NCI-H128 (cell line): Measurements from ENCODE around the gene FBXL16.

Source experiments
- DNase-seq: peaks from one replicate; lab custom pipeline; 2025; ENCODE audit not compliant: unreplicated experiment; lab: John Stamatoyannopoulos, UW

FBXL16 gene

DNA sequence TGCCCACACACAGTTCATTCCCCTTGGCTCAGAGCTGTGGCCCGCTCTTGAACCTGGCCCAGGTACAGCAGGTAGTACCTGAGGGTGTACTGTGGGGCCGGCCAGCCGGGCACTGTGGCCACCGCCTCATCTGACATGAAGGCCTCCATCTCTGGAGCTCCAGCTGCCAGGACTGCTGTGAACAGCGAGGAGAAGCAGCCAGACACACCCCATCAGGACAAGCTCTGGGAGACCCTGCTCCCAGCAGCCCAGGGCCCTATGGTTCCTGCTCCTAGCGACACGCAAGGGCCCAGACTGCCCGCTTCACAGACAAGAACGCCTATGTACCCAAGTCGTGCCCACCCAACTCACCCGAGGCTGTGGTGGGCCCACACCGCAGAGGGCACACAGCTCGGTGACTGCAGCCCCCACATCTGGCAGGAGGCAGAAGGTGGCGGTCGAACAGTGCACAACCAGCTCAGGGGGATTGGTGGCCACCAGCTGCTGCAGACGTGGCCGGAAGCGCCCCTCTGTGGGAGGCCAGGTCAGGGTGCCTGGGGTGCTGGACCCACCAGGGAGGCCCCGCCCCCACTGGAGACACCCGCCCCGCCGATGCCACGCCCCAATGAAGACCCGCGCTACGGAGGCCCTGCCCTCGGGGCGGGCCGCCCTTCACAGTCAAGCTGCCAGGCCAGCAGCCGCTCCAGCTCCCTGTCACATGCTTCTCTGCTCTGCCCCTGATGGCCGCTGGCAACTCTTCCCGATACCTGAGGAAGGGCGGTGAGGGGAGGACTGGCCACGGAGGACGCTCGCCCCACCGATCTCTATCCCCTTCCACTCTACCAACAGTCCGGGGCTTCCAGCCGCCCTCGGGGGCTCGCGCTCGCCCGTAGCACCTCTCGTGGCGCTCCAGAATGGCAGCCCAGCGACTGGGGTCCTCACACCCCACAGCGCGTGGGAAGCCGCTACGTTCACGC lies 26.5 kb downstream of the FBXL16 start:
- peak; percentile 28 for DNase-seq

DNA sequence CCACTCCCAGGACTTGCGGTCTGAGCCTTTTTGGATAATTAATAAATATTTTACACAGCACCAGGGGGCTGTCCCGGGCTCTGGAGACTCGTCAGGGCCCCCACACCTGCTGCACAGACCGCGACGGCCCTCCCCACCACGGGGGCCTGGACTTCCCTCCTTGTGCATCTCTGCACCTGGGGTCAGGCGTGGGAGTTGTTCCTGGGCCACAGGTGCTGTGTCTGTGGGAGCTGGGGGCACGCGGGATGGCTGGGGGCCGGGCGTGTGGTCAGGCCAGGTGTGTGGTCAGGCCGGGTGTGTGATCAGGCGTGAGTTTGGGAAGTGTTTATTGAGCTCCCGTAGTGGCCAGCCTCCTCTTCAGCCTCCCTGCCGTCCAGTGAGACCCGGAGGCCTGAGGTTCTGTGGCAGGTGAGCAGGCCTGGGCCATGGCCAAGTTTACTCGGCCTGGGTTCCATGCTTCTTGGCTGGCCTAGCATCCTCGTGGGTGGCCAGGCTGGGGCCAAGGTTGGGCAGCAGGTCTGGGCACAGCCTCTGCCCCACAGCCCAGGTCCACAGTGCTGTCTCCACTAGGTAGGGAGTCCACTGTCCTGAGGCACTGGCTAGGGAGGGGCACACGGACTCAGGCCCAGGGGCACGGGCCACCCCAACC lies 27.3 kb downstream of the FBXL16 start:
- DNase-seq, result no peak

DNA sequence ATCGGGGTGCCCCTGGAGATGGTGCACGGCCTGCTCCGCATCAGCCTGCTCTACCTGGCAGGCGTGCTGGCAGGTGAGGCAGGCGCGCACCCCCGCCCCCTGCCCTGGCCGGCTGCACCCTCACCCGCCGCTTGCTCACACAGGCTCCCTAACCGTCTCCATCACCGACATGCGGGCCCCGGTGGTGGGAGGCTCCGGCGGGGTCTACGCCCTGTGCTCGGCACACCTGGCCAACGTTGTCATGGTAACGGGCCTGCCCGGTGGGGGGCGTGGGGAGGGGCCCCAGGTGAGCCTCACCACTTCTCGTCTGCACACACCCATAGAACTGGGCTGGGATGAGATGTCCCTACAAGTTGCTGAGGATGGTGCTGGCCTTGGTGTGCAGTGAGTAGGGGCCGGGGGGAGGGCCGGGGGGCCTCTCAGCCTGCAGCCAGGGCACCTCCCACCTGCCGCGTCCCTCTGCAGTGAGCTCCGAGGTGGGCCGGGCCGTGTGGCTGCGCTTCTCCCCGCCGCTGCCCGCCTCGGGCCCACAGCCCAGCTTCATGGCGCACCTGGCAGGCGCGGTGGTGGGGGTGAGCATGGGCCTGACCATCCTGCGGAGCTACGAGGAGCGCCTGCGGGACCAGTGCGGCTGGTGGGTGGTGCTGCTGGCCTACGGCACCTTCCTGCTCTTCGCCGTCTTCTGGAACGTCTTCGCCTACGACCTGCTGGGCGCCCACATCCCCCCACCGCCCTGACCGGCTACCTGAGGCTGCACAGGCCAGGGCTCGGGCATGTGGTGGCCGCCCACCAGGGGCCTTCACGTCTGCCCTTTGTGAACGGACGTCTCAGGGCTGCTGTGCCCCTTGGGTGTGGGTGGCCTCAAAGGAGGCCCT lies 28.0 kb downstream of the FBXL16 start:
- DNase-seq, result no peak

DNA sequence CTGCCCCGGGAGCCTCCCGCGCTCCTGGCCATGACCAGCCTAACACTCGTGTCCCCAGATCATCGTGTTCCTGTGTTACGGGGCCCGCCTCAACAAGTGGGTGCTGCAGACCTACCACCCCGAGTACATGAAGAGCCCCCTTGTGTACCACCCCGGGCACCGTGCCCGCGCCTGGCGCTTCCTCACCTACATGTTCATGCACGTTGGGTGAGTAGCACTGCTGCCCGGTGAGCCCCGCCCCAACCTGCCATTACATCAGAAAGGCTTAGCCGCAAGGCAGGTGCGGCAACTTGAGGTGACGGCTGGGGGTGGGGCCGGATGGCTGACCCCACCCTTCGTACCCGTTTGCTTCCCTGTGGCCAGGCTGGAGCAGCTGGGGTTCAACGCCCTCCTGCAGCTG lies 28.7 kb downstream of the FBXL16 start:
- peak; percentile 42 for DNase-seq

DNA sequence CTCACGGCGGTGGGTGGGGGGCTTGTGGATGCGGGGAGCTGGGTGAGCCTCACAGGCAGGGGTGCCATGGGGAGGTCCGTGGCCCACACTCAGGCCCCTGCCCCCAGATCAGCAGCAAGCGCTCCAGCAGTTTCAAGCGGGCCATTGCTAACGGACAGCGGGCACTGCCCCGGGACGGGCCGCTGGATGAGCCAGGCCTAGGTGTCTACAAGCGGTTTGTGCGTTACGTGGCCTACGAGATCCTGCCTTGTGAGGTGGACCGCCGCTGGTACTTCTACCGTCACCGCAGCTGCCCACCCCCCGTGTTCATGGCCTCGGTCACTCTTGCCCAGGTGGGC lies 29.1 kb downstream of the FBXL16 start:
- DNase-seq, result no peak

DNA sequence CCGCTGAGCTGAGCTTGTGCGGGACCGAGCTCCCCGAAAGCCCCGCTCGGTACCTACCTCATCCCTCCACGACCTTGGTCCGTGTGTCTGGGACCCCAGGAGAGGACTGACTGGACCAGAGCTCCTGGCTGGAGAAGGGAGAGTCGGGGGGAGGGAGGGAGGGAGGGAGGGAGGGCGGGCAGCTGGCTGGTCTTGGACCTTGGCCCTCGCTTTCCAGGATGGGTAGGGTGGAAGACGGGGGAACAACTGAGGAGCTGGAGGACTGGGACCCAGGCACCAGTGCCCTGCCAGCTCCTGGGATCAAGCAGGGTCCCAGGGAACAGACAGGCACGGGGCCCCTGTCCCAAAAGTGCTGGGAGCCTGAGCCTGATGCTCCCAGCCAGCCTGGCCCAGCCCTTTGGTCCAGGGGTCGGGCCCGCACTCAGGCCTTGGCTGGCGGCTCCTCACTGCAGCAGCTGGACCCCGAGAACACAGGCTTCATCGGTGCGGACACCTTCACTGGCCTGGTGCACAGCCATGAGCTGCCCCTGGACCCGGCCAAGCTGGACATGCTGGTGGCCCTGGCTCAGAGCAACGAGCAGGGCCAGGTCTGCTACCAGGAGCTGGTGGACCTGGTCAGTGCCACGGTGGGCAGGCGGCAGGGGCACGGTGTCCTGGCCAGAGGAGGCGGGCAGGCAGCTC lies 29.6 kb downstream of the FBXL16 start:
- no peak for DNase-seq

DNA sequence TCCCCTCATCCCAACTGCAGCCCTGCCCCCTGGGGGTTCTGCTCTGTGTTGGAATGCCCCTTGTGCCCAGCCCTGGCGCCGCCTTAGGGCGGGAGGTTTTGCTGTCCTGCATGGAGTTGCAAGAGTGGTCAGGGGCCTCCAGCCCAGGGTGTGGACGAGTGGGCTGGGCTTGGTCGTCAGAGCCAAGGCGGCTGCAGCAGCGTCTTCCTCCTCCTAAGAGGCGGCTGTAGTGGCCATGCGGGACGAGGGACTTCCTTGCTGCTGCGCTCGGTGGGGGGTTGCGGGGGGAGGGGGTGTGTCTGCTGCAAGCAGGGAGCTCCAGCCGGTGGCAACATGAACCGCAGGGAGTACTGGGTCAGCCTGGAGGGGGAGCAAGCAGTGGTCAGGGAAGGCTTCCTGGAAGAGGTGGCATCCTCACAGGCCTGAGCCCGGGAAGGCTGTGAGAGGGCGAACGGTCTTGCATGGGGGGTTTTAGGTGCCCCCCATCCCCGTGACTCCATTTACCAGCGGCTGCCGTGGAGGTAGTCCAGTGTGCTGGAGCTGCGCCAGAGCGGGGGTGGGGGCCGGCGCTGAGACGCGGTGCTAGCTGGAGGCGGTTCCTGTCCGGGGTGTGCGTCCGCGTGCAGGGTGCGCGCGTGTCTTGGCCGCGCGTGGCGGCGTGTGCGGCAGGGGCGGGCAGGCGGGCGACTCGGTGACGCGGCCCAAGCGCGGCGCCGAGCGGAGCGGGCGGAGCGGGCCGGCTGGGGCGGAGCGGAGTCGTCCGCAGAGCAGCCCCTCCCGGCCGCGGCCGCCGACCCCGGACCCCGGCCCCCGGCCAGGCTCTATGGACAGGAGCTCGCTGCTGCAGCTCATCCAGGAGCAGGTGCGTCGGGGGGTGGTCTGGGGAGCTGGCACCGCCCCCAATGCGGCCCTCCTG lies 30.4 kb downstream of the FBXL16 start, which contains the start of gene RHBDL1:
TSS of gene RHBDL1 (plus strand) at position 704 of the 916 bp plus-strand sequence. CDS start at position 824, 120 bp downstream.
- no peak for DNase-seq

DNA sequence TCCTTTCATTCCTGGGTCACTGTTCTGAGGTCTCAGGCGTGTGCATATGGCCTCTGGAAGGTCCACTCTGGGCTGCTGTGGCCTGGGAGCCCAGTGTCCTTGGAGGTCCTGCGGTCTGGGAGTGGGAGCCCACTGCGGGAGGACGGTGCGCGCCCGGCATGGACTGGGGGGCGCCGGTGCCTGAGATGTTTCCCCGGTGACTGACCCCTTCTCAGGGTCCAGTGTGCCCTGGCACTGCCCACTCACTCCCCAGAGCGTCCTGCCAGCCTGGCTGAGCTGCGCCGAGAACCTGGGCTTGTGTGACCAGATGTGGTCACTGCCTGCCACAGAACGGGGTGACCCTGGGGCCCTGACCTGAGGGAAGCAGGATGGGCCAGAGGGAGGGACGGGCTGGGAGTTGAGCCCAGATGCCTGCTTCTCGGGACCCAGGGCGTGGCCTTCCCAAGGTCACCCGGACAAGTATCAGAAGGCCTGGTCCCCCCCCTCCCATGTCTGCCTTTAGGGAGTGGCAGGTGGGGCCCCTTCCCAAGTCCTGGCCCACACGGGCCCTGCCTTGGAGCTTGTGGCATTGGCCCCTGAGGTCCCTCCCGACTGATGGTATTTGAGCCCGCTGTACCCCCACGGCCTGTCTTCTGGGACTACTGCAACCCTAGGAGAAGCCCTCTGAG lies 31.3 kb downstream of the FBXL16 start:
- no peak for DNase-seq

DNA sequence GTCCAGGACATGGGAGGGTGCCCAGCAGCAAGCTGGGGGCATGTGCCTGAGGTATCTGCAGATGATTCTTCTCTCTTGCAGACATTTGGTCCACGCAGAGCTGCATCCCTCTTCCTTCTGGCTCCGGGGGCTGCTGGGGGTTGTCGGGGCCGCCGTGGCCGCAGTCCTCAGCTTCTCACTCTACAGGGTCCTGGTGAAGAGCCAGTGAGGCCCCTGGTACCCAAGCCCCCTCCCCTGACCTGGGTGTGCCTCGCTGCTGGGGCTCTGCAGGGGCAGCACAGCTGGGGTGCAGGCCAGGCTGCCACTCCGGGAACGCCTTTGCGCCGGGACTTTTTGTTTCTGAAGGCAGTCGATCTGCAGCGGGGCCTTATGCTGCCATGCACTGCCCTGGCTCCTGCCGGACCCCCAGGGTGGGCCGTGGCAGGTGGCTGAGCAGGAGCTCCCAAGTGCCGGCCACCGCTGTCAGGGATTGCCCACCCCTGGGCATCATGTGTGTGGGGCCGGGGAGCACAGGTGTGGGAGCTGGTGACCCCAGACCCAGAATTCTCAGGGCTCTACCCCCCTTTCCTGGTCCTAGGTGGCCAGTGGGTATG lies 32.1 kb downstream of the FBXL16 start:
- no peak for DNase-seq

DNA sequence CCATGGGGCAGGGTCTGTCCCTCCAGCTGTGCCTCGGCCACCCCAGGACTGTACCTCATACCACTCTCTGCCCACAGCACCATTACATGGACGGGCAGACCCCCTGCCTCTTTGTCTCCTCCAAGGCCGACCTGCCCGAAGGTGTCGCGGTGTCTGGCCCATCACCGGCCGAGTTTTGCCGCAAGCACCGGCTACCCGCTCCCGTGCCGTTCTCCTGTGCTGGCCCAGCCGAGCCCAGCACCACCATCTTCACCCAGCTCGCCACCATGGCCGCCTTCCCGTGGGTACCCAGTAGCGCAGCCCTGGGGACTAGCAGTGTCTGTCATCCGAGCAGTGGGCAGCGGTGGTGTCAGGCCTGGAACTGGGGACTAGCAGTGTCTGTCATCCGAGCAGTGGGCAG lies 32.8 kb downstream of the FBXL16 start:
- DNase-seq, result no peak

DNA sequence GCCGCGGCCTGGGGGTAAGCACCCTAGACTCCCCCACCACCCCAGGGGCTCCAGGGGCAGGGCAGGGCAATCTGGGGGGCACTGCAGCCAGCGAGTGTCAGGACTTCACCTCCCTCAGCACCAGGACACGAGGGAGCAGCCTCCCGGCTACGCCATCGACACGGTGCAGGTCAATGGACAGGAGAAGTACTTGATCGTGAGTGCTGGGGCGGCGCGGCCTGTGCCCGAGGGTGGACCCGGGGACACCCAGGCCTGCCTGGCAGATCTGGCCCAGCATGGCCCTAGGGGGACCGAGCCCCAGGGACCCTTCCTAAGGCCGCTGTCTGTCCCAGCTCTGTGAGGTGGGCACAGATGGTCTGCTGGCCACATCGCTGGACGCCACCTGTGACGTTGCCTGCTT lies 33.2 kb downstream of the FBXL16 start:
- no peak for DNase-seq

DNA sequence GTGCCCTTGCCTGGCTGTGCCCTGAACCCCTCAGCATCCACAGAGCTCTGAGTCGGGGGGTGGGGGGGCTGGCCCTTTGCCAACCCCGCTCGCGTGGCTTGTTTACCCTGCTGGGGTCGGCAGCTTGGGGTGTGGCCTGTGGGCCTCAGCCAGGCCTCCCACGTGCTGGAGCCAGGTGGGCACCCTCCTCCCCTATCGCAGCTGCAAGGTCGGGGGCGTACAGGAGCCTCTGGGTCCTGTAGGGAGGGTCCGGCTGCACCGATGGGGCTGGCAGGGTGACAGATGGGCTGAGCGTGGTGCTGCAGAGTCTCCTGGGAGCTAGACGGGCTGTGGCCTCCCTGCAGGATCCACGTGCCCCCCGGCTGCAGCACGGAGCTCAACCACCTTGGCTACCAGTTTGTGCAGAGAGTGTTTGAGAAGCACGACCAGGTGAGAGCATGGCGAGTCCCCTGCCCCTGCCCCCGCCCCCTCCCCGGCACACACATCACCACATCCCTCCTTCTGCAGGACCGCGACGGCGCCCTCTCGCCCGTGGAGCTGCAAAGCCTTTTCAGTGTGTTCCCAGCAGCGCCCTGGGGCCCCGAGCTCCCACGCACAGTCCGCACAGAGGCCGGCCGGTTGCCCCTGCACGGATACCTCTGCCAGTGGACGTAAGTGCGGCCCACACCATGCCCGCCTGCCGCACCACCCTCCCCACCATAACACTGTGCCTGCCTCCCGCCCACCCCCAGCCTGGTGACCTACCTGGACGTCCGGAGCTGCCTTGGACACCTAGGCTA lies 34.1 kb downstream of the FBXL16 start:
- DNase-seq, result no peak

DNA sequence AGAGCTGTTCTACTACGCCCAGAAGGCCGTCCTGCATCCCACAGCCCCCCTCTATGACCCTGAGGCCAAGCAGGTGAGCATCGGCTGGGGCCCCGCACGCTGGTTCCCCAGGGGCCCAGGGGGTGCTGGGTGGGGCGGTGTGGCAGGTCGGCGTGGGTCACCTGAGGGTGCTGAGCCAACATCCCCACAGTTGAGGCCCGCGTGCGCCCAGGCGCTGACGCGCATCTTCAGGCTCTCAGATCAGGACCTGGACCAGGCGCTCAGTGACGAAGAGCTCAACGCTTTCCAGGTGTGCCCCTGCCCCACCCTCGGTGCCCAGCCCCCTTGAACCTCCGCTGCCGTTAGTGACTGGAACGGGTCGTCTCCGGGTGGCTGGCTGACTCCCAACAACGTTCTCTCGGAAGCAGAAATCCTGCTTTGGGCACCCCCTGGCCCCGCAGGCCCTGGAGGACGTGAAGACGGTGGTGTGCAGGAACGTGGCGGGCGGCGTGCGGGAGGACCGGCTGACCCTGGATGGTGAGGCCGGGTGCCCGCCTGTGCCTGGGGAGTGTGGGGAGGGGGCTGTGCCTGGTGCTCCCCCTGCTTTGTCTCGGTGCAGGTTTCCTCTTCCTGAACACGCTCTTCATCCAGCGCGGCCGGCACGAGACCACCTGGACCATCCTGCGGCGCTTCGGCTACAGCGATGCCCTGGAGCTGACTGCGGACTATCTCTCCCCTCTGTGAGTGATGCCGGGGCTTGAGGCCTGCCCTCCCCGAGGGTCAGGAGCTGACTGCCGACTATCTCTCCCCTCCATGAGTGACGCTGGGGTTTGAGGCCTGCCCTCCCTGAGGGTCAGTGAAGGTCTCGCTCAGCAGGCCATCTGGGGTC lies 34.9 kb downstream of the FBXL16 start:
- DNase-seq, result no peak

DNA sequence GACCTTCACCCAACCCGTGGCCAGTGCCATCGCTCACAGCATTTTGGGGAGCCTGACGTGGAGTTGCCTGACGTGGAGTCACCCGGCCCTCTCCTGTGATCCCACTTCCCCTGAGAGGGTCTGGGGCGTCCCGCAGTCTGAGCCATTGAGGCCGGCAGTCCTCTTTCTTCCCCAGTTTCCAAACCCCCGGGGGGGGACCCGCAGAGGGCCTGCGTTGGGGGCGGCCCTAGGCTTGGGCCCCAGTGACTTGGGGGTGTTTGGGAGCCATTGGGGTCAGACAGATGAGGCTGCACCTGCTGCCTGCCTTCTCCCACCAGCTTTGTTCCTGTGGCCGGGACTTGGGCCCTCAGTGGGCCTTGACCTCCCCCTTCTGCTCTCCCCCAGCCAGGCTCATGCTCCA lies 35.9 kb downstream of the FBXL16 start:
- DNase-seq, result no peak

DNA sequence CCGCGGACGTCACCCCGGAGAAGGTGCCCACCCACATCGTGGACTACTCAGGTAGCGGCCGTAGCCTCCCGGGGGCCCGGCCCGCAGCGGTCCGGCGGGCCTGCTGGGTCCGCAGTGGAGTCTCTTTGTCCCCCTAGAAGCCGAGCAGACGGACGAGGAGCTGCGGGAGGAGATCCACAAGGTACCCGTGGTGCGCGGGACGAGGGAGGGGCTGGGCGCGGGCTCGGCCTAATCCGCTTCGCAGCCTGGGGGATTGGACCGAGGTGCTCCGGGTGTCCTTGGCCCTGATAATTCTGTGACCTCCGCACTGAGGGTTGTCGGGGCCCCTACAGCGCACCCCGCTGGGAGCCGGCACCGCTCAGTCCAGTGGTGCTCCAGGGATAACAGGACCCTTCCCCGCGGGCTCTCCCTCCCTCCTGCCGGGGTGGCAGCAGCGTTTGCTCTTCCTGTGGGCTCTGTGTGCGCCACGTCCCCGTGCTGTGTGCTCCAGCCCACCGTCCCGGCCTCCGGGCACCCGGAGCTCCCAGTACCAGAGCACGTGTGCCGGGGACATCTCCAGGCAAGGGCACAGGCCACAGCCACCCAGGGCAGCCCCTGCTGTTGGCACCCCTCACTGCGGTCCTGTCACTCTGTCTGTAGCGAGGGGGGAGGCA lies 37.0 kb downstream of the FBXL16 start:
- no peak for DNase-seq

DNA sequence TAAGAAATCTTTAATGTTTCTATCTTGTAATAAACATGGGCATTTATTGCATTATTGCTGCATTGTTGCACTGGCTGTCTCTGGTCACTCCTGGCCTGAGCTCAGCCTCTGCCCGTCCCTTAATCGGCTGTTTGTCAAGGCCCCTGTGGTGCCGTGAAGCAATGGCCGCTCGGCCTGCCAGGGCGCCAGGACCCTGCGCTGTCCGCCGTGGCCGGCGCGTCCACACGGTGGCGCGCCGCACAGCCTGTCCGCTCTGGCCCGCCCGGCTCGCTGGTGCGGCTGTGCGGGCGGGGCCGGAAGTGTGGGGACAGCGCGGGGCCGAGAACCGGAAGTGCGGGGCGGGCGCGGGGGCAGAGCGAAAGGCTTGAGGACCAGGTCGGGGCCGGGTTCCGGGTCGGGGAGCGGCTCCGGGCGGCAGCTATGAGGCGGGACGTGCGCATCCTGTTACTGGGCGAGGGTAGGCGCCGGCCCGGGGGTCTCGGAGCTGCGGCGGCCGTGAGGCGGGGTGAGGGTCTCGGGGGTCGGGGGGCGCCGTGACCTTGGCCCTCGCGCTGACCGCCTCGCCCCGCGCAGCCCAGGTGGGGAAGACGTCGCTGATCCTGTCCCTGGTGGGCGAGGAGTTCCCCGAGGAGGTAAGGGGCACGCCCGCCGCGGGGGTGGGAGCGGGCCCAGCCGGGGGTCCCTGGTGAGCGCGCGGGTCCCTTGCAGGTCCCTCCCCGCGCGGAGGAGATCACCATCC lies 37.7 kb downstream of the FBXL16 start, which contains the start of gene RHOT2:
TSS of gene RHOT2 (plus strand) at position 353 of the 739 bp plus-strand sequence. CDS start at position 421, 68 bp downstream.
- peak; percentile 75 for DNase-seq
